Stimulated activated CD4-positive, alpha-beta T cell treated with anti-CD3 and anti-CD28 coated beads, Interleukin-2, amount 100 ng/mL, for 24 hours (primary cell): ENCODE data around the gene DAPK2.

Experiments used
- DNase-seq, 2 donors: peaks; one replicate each; pipeline ENCODE4 v3.0.0-alpha.2; 2020

Gene DAPK2

DNA sequence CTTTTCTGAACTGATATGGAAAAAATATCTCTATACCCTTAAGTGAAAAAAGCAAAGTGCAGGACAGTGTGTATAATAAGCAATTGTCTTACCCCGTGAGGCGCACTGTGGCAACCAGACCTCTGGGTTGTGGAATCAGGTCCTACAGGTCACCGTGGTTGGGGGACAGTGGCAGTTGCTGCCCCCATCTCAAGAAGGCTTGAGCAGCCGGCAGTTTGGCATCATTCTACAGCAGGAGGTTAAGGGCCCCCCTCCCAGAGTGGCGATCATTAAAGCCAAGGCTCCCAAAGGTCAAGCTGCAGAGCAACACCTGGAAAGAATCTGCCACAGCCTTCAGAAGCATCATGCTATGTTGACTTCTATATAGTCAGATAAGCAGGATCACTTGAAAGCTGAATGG, 156.5 kb downstream of the DAPK2 start:
- DNase-seq: no peak

DNA sequence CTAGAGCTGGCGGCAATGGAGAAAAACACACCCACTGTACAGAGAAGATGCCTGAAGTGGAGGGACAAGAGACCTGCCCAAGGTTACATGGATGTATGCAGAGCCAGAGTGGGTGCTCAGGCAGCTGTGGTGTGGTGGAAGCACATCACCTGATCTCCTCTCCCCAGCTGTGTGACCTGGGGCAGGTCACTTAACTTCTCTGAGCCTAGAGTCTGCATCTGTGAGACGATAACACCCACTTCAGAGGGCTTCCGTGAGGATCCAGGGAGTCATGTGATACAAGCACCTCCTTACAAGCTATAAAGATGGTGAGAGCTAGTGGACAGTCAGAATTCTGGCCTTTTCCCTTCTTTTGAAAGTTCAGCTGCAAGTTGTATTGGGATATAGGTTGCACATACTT, 157.5 kb downstream of the DAPK2 start:
- DNase-seq: no peak

DNA sequence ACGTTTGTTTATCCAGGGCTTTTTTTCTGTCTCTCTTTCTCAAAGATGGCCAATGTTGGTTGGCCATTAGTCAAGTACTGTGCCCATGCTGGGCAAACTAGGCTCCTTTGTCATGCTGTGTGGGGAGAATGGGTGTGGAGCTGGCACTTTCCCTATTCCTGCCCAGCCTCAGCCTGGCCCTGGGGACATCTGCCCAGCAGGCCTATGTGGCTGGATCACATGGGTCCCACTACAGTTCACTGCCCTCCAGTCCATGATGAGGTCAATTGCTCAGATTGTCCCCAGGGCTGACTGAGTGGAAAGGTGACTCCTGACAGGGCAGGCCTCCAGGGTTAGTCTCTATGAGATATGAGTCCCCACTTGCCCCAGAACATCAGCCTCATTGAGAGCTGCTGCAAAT, 158.1 kb downstream of the DAPK2 start:
- no peak for DNase-seq

DNA sequence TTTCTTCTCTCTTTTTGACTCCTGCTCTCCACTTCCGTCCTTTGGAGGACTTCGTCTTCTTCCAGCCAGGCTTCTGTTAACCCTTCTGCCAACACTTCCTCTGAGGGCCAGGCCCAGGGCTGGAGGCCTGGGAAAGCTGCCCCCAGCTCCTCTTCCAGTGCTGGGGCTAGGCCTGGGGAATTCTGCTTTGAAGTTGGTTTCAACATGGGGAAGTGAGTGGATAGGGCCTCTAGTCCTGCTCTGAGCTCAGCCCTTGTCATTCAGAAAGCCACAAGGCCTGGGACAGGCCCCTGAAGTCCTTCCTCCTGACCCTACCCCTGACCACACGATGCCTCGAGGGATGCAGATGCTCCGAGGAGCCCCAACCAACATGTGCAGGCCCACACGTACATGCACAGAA, 158.7 kb downstream of the DAPK2 start:
- no peak for DNase-seq

DNA sequence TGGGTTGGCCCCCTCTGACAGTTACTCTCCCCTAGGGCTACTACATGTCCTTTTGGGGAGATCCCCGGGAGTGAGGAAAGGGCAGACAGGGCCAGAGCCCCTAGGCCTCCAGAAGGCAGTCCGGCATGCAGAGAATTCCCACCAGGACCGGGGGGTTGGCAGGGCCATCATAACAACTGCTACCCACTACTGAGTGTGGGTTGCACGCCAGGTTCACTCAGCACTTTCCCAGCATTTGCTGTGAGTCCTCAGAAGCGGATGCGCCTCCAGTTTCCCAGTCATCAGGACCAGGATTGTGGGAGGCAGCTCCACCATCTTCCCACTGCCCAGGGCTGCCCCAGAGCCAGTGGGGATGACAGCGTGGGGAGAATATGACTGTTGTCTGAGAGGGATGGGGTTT, 161.3 kb downstream of the DAPK2 start:
- no peak for DNase-seq

DNA sequence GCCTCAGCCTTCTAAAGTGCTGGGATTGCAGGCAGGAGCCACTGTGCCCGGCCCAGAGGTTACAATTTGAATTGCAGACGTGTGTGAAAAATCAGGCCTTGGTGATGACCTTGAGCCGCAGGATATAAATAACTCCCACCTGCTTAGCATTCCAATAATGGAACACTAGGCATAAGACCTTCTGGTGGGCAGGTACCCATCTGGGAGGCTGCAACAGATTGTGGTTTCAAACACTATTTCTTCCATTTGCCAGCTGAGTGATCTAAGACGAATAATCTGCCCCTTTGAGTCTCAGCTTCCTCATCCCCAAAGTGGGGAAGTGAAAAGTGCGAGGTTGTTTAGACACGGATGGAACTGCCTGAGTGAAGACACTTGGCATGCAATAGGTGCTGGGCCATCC, 164.9 kb downstream of the DAPK2 start:
- DNase-seq: no peak

DNA sequence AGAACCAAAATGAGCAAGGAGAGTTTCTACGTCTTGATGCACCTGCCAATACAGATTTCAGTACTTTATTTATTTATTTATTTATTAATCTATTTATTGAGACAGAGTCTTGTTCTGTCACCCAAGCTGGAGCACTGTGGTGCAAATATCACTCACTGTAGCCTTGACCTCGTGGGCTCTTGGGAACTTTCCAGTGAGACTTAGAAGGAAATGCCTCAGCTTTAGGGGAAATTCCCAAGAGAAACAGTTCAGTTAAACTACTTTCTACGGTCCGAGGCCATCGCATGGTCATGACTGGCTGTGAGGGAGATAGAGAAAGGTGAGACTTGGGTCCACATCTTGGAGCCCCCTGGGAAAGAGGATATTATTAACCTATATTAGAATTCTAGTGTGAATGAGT, 165.5 kb downstream of the DAPK2 start:
- no peak for DNase-seq

DNA sequence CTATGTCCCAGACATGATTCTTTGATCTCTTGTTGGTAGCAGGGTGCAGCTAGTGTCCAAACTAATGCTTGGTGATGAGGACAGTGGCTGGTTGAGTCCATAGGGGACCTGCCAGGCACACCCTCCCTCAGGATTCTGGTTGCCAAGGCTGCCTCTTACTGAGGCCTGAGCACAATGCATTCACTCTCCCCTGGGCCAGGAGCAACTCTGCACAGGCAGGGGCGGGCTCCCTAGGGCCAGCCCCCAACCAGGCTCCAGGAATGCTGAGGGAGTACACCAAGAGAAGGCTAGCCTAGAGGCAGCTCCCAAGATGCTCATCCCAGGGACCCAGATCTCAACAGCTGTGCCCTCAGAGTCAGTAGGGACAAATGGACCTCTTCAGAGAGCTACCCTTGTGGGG, 166.3 kb downstream of the DAPK2 start:
- DNase-seq: no peak

DNA sequence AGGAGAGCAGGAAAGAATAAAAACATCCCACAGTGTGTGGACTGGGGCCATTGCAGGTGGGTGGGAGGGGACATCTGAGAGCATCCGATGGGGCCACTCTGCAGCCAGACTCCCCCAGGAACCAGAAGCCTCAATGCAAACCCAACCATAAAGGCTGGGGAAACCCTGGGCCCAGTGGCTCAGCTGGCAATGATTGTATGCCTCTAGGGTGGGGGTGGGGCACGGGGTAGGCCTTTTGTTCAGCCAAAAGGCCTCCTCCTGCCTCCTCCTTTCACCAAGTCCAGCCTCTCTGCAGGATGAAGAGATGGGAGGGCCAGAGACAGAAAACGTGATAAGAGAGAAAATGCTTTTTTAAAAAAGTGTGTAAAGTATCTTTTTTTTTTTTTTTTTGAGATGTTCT, 167.1 kb downstream of the DAPK2 start:
- no peak for DNase-seq

DNA sequence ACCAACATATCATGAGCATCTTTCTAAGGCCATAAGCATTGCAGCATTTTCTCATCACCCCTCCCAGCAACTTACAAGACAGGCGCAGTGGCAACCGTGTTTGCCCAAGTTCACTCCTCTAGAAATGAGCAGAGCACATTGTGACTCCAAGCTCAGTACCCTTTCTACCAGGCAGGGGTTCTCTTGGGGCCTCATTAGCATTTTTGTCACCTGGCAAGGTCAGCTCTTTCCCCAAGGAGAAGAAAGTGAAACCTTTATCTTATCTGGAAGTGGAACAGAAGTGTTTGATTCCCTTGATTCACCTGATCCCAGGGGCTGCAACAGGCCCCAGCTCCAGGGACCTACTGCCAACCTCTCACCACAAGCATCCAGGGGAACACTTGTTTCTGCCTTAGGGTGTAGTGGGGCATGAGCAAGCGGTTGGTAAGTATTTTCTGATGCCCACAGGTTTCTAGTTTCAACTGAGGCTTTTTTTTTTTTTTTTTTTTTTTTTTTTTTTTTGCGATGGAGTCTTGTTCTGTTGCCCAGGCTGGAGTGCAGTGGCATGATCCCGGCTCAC, 168.5 kb downstream of the DAPK2 start:
- no peak for DNase-seq

DNA sequence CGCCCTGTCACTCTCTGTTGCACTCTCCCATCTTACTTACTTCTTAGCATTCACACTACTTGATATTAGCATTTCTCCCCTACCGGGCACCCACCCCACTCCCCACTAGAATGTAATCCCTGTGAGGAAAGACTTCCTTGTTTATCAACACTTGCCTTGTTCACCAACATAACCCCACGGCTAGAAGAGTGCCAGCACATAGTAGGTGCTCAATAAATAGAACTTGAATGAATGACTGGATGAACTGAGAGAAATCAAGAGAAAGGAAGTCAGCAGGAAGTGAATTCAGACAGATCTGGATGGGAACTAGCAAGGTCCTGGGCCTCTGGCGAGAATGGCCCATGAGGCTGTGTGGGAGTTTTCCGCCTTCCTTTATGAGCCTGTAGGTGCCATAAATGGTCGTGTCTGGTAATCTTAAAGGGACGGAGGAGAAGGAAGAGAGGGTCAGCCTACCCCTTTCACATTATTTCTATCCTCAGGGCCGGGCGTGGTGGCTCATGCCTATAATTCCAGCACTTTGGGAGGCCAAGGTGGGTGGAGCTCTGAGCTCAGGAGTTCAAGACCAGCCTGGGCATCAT, 170.1 kb downstream of the DAPK2 start:
- DNase-seq: no peak

DNA sequence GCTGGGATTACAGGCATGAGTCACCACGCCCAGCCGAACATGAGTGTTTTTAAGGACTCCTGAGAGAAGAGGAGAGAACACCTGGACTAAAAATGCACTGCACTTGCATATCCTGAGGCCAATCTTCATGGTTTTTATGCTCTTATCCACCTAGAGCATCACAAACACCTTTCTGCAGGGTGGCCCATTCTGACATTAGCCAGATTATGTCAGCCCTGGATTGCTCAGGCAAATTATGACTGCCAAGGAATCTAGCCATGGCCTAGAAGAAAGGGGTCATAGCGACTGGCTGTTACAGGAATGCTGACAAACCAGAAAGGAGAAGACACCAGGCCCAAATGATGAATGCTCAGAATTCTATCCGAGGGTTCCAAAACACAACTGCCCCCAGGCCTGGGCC, 171.7 kb downstream of the DAPK2 start:
- DNase-seq: no peak

DNA sequence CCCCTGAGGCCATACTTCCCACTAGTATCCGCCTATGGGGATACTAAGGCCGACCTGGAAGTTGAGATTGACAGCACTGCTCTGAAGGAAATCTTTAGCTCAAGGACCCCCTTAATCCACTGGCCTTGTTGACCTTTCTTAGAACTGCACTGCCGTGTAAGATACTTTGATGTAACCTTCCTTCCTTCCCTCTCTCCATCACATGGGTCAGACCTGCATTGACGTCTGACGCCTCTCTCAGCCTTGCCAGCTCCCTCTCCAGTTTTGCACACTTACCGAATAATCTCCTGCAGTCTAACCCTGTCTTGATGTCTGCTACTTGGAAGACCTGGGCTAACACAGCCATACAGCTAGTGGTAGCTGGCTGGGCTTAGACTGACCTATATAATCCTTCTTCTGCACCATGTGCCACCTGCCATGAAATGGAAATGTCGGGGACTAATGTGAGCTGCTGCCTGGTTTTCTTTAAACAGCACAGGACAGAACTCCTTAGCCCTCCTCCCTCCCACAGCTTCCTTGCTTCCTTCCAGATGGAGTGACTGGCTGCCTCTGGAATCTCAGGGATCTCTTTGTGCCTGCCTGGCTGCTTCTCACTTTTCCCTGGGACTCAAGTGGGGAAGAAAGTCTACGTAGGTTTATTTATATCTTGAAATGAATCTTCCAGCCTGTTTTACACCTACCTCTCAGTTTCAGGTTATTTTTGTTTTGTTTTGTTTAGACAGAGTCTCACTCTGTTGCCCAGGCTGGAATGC, 173.3 kb downstream of the DAPK2 start:
- no peak for DNase-seq

DNA sequence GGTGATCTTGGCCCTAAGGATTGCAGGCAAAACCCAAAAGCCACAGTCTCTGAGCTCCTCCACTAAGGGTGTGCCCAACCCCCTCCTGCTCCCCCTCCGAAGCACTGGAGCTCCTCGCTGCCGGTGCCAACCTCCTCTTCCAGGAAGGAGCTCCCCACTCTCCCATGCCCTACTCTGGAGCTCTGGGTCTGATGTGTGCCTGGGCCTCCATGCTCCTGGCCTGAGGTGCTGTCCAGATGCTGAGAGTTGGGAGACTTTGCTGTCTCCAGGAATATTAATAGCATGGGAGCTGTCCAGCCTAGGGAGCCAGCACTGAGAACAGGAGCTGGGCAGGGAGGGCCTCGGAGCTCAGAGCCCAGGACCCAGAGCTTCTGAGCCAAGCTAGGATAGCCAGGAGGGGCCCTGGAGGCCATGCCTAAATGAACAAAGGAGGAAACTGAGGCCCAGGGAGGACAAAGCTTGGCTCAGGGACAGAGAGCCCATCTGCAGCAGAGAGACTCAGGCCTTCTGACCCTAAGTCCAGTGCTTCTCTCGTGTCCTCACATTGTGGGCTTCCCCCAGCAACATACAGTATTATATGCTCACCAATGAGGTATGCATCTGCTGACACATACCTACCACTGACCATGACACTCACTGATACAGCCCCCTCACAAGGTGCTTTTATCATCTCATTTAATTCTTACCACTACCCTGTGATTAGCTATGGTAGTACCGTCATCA, 175.6 kb downstream of the DAPK2 start:
- no peak for DNase-seq

DNA sequence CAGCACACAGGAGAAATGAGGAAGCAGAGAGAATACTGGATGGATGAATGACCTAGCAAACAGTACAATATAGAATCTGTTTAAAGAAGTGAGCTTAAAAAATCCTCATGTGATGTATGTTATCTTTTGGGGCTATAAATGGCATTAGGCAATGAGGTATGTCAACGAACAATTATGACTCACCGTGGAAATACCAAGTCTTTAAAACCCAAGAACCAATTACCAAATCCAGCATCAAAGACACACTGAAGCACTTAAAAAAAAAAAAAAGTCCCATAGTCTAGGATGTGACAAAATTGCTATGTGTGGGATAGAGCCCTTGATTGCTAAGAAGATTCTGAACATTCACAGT, 176.3 kb downstream of the DAPK2 start:
- no peak for DNase-seq

DNA sequence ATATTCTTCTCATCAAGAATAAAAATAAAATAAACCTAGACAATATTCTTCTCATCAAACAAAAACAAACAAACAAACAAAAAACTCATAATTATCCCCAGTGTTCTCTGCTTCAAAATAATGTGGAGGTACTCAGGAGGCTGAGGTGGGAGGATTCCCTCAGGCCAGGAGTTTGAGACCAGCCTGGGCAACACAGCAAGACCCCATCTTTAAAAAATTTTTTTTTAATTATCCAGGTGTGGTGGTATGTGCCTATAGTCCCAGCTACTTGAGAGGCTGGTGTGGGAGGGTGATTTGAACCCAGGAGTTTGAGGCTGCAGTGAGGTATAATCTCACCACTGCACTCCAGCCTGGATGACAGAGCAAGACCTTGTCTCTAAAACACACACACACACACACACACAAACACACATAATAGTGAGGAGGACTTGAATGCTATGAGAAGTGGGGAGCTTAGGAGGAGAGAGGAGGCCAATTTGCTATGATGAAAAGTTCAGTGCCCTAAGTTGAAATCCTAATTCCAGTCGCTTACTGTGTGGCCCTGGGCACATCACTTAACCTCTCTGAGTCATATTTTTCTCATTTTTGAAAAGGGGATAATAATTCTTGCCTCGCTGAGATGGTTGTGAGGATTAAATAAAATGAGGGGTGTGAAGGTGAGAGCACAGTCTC, 176.8 kb downstream of the DAPK2 start:
- no peak for DNase-seq

DNA sequence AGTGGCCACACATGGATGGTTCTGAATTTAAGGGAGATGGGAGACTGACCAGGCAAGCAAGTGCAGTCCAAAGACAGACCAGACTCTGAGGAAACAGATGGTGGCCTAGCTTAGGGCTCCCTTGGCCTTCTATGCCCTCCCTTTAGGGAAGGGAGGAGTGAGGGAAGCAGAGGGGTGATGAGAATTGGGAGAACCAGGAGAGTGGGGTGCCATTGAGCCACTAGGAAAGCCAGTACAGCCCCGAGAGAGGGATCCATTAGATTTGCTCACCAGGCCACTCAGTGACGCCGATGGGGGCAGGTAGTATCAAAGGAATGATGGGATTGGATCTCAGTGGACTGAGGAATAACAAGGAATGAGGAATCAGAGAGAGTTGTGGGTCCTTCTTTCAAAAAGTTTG, 182.1 kb downstream of the DAPK2 start:
- DNase-seq: no peak

DNA sequence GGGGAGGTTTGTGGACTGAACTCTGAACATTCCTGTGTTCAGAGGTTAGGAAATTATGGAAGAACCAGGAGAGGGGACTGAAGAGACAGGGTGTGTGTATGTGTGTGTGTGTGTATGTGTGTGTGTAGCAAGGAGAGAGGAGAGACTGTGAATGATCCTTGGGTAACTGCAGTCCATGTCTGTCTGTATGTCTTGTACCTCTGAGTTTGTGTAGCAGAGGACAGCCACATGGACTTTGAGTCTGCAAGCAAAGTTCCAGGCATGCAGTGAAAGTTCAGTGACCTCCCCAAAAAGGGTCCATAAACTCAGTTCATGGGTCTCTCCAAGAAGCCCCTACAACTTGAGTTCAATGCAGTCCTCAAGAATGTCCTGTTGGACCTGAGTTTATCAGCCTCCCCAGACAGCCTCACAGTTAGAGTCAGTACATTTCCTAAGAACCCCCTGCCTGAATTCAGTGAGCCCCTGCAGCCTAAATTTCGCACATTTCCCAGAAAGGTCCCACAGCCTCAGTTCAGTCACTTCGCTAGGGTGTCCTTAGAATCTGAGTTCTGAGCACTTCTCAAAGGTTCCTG, 184.3 kb downstream of the DAPK2 start:
- no peak for DNase-seq

DNA sequence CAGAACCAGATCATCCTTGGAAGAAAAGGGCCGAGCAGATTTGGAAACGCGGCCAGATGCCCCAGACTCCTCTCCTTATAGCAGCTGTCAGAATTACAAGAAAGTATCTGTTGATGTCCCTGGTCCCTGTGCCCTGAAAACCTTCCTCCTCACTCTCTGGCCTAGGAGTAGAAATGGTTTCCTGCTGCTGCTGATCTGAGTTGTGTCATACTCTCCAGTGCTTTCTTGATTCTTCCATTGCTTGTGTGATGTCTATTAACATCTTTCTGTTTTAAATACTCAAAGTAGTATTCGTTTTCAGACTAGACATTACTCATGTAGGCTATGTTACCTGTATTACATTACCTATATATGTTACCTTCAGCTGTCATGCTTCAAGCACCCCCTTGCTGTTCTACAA, 185.7 kb downstream of the DAPK2 start:
- no peak for DNase-seq

DNA sequence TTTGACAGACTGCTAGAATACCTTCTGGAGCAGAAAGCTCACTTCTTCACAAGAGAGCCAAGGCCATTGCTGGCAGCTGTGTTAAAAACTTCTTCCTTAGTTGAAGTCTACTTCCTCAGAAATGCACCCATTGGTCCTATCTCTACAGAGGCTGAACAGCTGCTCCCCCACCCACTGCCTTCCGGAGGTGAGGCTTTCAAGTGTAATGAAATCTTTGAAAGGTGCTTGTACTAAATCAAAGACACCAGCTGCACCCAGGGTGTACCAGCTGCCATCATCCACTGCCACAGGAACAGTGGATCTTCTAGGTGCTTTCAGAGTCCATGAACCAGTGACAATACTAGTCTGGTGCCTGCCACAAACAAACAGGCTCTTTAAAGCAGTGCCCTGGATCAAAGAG, 186.1 kb downstream of the DAPK2 start:
- peak; percentile 40 to 54 for DNase-seq

DNA sequence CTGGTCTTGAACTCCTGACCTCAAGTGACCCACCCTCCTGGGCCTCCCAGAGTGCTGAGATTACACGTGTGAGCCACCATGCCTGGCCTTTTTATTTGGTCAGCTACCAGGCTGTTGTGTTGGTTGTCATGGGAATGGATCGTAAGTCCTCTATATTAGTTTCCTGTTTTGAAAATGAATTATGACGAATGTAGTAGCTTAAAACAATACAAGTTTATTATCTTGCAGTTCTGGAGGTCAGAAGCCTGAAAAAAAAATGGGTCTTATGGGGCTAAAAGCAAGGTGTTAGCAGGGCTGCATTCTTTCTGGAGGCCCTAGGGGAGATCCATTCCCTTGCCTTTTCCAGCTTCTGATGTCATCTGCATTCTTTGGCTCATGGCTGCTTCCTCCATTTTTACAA, 187.4 kb downstream of the DAPK2 start:
- DNase-seq: no peak

DNA sequence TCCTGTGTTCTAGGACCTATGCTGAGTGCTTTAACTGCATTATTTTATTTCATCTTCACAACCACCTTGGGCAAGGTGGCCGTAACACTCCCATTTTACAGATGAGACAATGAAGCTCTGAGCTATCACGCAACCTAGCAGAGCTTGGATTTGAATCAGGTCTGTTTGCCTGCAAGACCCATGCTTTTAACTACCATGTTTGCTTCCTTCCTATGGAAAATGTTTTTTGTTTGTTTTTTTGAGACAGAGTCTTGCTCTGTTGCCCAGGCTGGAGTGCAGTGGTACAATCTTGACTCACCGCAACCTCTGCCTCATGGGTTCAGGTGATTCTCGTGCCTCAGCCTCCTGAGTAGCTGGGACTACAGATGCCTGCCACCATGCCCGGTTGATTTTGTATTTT, 187.8 kb downstream of the DAPK2 start:
- no peak for DNase-seq

DNA sequence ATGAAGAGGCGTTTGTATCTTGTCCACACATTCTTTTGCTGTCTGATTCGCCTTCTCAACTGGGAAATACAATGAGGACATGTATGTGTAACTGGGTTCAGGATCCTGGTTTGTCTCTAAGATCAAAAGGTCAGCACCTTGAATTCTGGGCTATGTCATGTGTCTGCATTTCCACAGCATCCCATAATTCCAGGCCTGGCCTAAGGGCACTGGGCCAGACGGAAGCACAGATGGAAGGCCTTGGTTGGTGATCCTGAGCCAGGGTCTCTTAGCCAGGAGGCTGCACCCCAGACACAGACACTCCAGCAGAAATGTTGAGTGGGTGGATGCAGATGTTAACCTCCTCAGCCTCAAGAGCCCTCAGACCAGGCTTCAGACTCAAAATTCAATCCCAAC, 188.8 kb downstream of the DAPK2 start:
- DNase-seq: no peak
